Measurements from ENCODE around the gene NLRP3.
"Not testable (repeated sequence)": the region's sequence is repeated elsewhere in the genome, so short reads cannot be mapped to it uniquely, and the experiment has no call there.

NLRP3 gene

GRCh38 chr1:247390996-247391395 lies 25.0 kb upstream of the NLRP3 start:
- no peak for DNase-seq (ENCODE audit: low read depth)

DNA sequence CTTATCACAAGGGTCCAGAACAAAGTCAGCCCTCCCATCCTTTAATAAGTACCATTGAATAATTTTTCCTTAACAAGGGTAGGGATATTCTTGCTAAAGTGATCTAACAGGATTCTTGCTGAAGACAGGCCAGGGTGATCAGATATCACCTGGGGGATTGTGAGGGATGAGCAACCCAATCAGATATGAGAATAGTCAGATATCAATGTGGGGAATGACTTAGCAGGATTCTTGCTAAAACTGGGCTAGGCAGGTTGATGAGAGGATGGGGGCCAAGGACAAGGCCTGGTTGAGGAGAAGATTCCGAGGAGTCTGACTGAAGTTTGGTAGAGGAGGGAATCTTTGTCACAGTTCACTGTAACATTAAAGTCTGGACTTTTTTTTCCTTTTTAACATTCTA lies 23.9 kb upstream of the NLRP3 start:
- DNase-seq (ENCODE audit: low read depth): no peak

GRCh38 chr1:247395075-247395474 lies 20.9 kb upstream of the NLRP3 start:
- not testable (repeated sequence) for DNase-seq (ENCODE audit: low read depth)

GRCh38 chr1:247400685-247401084 lies 15.3 kb upstream of the NLRP3 start:
- DNase-seq (ENCODE audit: low read depth): no peak

DNA sequence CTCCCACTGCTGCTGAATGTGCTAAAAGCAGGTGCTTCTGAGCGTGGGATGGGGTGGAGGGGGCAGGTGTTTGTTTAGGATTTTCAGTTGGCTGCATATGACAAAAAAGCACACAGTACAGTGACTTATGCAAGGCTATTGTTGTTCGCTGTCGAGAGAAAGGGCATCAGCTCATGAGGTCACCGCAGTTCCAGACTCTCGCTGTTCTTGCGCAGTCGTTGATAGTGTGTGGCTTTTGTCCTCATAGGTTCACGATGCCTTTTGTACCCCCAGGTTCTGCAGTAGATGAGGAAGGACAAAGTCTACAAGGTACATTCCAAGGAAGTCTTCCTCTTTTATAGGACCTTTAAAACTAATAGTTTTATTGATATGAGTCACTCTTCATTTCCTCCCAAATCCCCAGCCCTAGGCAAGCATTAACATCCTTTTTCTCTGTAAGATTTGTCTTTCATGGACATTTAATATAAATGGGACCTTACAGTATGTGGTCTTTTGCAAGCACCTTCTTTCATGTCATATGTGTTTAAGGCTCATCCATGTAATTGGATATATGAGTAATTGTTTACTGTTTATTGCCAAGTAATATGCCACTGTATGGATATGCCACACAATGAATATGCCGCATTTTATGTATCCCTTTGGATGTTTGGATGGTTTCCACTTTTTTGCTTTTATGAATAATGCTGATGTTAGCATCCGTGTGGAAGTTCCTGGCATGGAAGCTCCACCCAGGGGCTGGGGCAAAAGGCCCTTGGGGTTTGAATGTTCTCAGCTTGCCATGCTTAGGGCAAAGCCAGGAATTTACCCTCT lies 14.5 kb upstream of the NLRP3 start:
- DNase-seq (ENCODE audit: low read depth): no peak

- no peak for DNase-seq (ENCODE audit: low read depth)
Measured at GRCh38 chr1:247402120-247402675, 13.8 kb upstream of the NLRP3 start.

GRCh38 chr1:247406014-247406656 lies 9.8 kb upstream of the NLRP3 start:
- DNase-seq (ENCODE audit: low read depth): no peak

- peak; percentile 44 for DNase-seq (ENCODE audit: low read depth)
Measured at GRCh38 chr1:247407180-247407616, 8.8 kb upstream of the NLRP3 start.

DNA sequence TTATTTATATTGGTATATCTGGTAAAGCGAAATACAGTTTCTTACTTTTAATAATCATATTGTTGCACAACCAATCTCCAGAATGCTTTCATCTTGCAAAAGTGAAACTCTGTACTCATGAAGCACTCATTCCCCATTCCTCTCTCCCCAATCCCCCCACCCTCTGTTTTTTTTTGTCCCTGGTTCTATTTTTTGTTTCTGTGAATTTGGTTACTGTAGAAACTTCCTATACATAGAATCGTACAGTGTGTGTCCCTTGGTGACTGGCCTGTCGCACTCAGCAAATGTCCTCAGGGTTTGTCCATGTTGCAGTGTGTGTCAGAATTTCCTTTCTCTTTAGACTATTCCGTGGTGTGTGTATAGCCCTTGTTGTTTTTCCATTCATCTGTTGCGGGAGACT lies 7.9 kb upstream of the NLRP3 start:
- DNase-seq (ENCODE audit: low read depth): no peak

DNA sequence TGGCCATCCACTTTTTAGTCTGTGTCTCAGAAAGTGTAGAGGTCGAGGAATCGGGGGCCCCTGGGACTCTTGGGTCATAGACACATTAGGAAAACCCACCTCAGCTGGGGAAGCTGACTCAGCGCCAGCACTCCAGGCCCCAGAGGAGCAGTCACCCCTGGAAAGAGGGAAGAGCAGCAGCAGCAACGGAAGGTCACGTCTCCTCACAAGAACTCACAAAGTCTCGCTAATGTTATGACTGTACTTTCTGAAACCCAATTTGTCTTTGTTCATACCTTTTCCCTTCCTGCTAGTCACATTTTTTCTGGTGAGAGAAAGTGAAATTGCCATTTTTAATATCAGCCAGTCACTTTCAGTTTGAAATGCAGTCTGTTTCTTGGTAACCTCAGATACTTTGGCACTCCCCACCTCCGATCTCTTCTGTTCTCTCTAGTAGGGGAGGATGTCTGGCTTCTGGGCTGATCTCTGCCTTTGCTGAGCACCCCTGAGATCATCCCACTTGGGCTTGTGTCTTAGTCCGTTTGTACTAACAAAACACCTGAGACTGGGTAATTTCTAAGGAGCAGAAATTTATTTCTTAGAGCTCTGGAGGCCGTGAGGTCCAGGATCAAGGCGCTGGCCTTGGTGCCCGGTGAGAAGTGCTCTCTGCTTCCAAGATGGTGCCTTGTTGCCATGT lies 6.0 kb upstream of the NLRP3 start:
- peak; percentile 19 for DNase-seq (ENCODE audit: low read depth)

- DNase-seq (ENCODE audit: low read depth): no peak
Measured at GRCh38 chr1:247411621-247412327, 4.2 kb upstream of the NLRP3 start.

DNA sequence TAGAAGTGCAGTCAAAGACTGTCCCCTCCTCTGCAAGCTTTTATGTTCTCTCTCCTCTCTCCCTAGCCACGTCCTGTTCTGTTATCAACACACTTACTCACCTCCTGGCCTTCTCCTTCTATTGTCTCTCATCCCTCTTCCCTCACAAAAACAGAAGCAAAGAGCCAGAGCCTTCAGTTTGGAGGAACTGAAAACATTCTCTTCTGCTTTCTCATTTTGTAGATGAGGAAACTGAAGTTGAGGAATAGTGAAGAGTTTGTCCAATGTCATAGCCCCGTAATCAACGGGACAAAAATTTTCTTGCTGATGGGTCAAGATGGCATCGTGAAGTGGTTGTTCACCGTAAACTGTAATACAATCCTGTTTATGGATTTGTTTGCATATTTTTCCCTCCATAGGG lies 1.9 kb downstream of the NLRP3 start:
- no peak for DNase-seq (ENCODE audit: low read depth)

GRCh38 chr1:247419336-247419735 lies 3.4 kb downstream of the NLRP3 start:
- DNase-seq (ENCODE audit: low read depth): no peak

- DNase-seq (ENCODE audit: low read depth): peak; percentile 19
Measured at GRCh38 chr1:247421074-247421473, 5.1 kb downstream of the NLRP3 start.

GRCh38 chr1:247429496-247429895 lies 13.5 kb downstream of the NLRP3 start:
- DNase-seq (ENCODE audit: low read depth): no peak

GRCh38 chr1:247430434-247430833 lies 14.5 kb downstream of the NLRP3 start:
- no peak for DNase-seq (ENCODE audit: low read depth)

DNA sequence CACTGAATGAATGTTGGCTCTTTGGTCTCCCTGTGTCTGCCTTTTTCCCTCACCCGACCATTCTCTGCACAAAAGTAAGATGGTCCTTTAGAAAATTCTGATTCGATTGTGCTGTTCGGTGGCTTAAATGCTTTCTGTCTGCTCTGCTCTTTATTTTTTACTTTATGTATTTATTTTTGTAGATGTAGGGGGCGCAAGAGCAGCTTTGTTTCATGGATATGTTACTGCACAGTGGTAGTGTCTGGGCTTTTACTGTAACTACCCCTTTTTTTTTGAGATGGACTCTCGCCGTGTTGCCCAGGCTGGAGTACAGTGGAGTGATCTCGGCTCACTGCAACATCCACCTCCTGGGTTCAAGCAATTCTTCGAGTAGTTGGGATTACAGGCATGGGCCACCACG lies 15.7 kb downstream of the NLRP3 start:
- no peak for DNase-seq (ENCODE audit: low read depth)

DNA sequence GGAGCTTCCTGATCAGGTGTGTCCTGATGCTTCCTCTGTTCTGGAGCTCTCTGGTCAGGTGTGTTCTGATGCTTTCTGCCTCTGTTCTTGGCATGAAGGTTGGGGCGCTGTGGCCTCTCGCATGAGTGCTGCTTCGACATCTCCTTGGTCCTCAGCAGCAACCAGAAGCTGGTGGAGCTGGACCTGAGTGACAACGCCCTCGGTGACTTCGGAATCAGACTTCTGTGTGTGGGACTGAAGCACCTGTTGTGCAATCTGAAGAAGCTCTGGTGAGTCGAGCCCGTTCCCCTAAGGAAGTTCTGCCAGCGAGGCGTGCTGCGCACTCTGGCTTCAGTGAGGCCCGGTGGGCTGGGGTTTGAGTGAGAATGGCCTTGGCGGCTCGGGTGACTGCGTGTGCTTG lies 18.0 kb downstream of the NLRP3 start:
- no peak for DNase-seq (ENCODE audit: low read depth)

GRCh38 chr1:247435030-247435758 lies 19.2 kb downstream of the NLRP3 start:
- DNase-seq (ENCODE audit: low read depth): no peak

GRCh38 chr1:247435759-247436147 lies 19.8 kb downstream of the NLRP3 start:
- no peak for DNase-seq (ENCODE audit: low read depth)

Measured in activated T-helper 9 cell treated with anti-CD3 and anti-CD28 coated beads, Interleukin-2, amount 50 U/mL, for 16 hours (primary cell).